Esophagus squamous epithelium (tissue), 5 donors: ENCODE results near the gene ABAT. TPM values are rescaled to one million over a fixed set of nuclear protein-coding genes. Genes with fewer than 3 reads are reported as not detected.

Experiments
- DNase-seq: peaks from one replicate; lab custom pipeline; 2025; lab: John Stamatoyannopoulos, UW
- H3K27ac ChIP-seq, 4 donors: fragments of 200-600 bp; sonication (generic); one replicate each; pipeline ENCODE4 v1.5.1; 2016 to 2019; ENCODE audit warnings: mild to moderate bottlenecking in 1 of 4
- H3K27me3 ChIP-seq, 4 donors: fragments of 200-600 bp; sonication (generic); 1 replicate in 3 of 4; 2 replicates in 1 of 4; pipeline versions ENCODE4 v1.5.1 to v1.6.0; 2017 to 2021; ENCODE audit warnings: antibody characterized with exemption in 1 of 4
- H3K36me3 ChIP-seq, 3 donors: fragments of 200-600 bp; sonication (generic); one replicate each; pipeline ENCODE4 v1.5.1; 2016 to 2019
- H3K4me1 ChIP-seq, 3 donors: fragments of 200-600 bp; sonication (generic); one replicate each; pipeline ENCODE4 v1.5.1; 2017 to 2019
- H3K4me3 ChIP-seq, 4 donors: fragments of 200-600 bp; sonication (generic); 1 replicate in 3 of 4; 2 replicates in 1 of 4; pipeline ENCODE4 v1.5.1; 2016 to 2019; ENCODE audit warnings: mild to moderate bottlenecking in 2 of 4, moderate library complexity in 1 of 4
- H3K9me3 ChIP-seq, 3 donors: fragments of 200-600 bp; sonication (generic); one replicate each; pipeline ENCODE4 v1.5.1; 2016 to 2019
- POLR2A ChIP-seq, 4 donors: fragments of 450-650 bp; IDR thresholded peaks; one replicate each; pipeline ENCODE4 v1.6.1; 2017; ENCODE audit warnings: antibody characterized with exemption in 4 of 4, mild to moderate bottlenecking in 4 of 4, moderate library complexity in 3 of 4
- WGBS, 2 donors: methylation state at CpG; one replicate each; pipeline ENCODE4 v1.1.5; 2018; 5-methylcytosine and 5-hydroxymethylcytosine counted together
- intact Hi-C: fragments of 100-400 bp; cut with DNase I; formaldehyde crosslinking; loops from one replicate; pipeline ENCODE4 v1.15.0; 2022
- total RNA-seq, 4 donors: library from RNA; depleted of rRNA; stranded (reverse); fragments of >200 nt; gene quantifications; one replicate each; pipeline ENCODE4 v1.1.0, GENCODE V29; 2016
- TF ChIP-seq, protein P1 (sequence below), 6 experiments: fragments of 450-650 bp in 4 of 6; fragments of 200-600 bp in 2 of 6; sonication (generic) in 2 of 6; IDR thresholded peaks; one replicate each; pipeline ENCODE4 v1.5.1; 2016 to 2019; ENCODE audit warnings: antibody characterized with exemption in 6 of 6, mild to moderate bottlenecking in 4 of 6, moderate library complexity in 4 of 6
- donor health status: DM: yes; HTN: yes; CAD: no.

The ABAT gene
- total RNA-seq, 4 donors from 2014 or later, result 2.9 to 14.5 (median 9.1) TPM

- WGBS, 2 donors, result 62 to 70% methylated on average over 8 to 12 of the region's 13 CpGs
Observed at GRCh38 chr16:8675183-8676159, 1.1 kb downstream of the ABAT start.

DNA sequence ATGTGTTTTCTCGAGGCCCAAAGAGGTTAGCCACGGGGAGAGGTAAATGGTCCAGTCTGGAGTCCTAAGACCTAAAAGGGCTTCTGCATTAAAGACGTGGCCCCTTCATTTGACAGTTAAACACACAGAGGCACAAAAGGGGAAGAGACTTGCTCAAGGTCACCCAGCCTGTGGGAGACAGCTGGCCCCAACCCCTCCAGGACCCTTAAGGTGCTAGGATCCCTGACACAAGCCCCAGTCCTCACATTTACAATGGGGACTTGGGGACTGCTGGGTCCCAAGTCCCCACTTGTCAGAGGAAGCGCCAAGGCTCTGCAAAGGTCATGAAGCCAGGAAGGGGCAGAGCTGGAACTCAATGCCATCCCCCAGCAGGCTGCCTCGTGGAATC is 1.7 kb downstream of the ABAT start:
- H3K4me1 ChIP-seq, result peaks cover 16 to 72% (median 21%) of the 10 kb centered on the region in 3 donors
- 67 to 85% methylated on average over 3 to 4 of the region's 5 CpGs for WGBS, 2 donors
- DNase-seq, result no peak
- no peaks in the 10 kb centered on the region for H3K9me3 ChIP-seq
- H3K27ac ChIP-seq, result no peak overlapping the region
- intact Hi-C loops, result no loop called here
- H3K27me3 ChIP-seq, result no peaks in the 10 kb centered on the region
- TF ChIP-seq POLR2A (IDR thresholded peaks at IDR 0.05), result no peak
- TF ChIP-seq, protein P1, sequence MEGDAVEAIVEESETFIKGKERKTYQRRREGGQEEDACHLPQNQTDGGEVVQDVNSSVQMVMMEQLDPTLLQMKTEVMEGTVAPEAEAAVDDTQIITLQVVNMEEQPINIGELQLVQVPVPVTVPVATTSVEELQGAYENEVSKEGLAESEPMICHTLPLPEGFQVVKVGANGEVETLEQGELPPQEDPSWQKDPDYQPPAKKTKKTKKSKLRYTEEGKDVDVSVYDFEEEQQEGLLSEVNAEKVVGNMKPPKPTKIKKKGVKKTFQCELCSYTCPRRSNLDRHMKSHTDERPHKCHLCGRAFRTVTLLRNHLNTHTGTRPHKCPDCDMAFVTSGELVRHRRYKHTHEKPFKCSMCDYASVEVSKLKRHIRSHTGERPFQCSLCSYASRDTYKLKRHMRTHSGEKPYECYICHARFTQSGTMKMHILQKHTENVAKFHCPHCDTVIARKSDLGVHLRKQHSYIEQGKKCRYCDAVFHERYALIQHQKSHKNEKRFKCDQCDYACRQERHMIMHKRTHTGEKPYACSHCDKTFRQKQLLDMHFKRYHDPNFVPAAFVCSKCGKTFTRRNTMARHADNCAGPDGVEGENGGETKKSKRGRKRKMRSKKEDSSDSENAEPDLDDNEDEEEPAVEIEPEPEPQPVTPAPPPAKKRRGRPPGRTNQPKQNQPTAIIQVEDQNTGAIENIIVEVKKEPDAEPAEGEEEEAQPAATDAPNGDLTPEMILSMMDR (IDR thresholded peaks at IDR 0.05), result no peak
- H3K4me3 ChIP-seq, result no peak overlapping the region
- H3K36me3 ChIP-seq, result no peaks in the 10 kb centered on the region

More at GRCh38 chr16:8675183-8676159, 1.1 kb downstream of the ABAT start:
- DNase-seq, result no peak
- TF ChIP-seq POLR2A (IDR thresholded peaks at IDR 0.05), result no peak
- TF ChIP-seq, protein P1 (IDR thresholded peaks at IDR 0.05), result no peak
- intact Hi-C loops, result no loop called here
- Histone ChIP-seq H3K27me3 (no peaks in the 10 kb centered on the region), H3K9me3 (no peaks in the 10 kb centered on the region), H3K4me3 (peak overlapping the region in 3 of 4 donors; percentile 58 to 69 (median 62)), H3K27ac (no peak overlapping the region), H3K4me1 (peaks cover 16 to 67% (median 21%) of the 10 kb centered on the region in 3 donors), H3K36me3 (no peaks in the 10 kb centered on the region)

GRCh38 chr16:8676737-8677375 is 2.4 kb downstream of the ABAT start:
- H3K27ac ChIP-seq, result no peak overlapping the region
- H3K4me1 ChIP-seq, result peaks cover 16 to 72% (median 21%) of the 10 kb centered on the region in 3 donors
- no peak for TF ChIP-seq POLR2A (IDR thresholded peaks at IDR 0.05)
- TF ChIP-seq, protein P1 (IDR thresholded peaks at IDR 0.05), result no peak
- intact Hi-C loops, result no loop called here
- no peak overlapping the region for H3K4me3 ChIP-seq
- no peaks in the 10 kb centered on the region for H3K36me3 ChIP-seq
- no peaks in the 10 kb centered on the region for H3K27me3 ChIP-seq
- 66 to 81% methylated on average over 3 to 7 of the region's 7 CpGs for WGBS, 2 donors
- H3K9me3 ChIP-seq, result no peaks in the 10 kb centered on the region
- no peak for DNase-seq

DNA sequence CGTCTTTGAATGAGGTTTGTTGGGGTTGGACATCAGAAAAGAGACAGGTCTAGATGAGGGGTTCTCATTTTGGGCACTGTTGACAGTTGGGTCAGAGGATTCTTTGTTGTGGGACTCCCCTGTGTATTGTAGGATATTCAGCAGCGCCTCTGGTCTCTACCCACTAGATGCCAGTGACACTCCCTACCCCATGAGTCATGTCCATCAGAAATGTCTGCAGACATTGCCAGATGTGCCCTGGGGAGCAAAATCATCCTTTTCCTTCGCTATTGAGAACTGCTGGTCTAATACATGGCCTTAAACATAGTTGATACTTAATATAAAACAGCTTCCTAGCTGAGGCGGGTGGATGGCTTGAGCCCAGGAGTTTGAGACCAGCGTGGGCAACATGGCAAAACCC is 3.1 kb downstream of the ABAT start:
- no peak overlapping the region for H3K27ac ChIP-seq
- no peak overlapping the region for H3K4me3 ChIP-seq
- no peaks in the 10 kb centered on the region for H3K9me3 ChIP-seq
- 48 to 56% methylated on average over 5 of the region's 5 CpGs for WGBS, 2 donors
- peaks cover 16 to 72% (median 21%) of the 10 kb centered on the region in 3 donors for H3K4me1 ChIP-seq
- intact Hi-C loops, result no loop called here
- TF ChIP-seq, protein P1 (IDR thresholded peaks at IDR 0.05), result no peak
- no peak for TF ChIP-seq POLR2A (IDR thresholded peaks at IDR 0.05)
- H3K27me3 ChIP-seq, result no peaks in the 10 kb centered on the region
- DNase-seq, result no peak
- no peaks in the 10 kb centered on the region for H3K36me3 ChIP-seq
